Neuronal stem cell (in vitro differentiated cells): ENCODE data around the gene LHX4.
A peak's percentile ranks its signal among the peaks of the same experiment; 100 is the strongest.

ENCODE experiments used
- DNase-seq: peaks from one replicate; pipeline ENCODE4 v3.0.0-alpha.2; 2013; ENCODE audit warnings: low spot score
- H2AFZ ChIP-seq: one replicate; pipeline ENCODE4 v1.6.1; 2013; ENCODE audit warnings: mild to moderate bottlenecking, low read length, inconsistent platforms
- H2AK5ac ChIP-seq: 2 replicates; pipeline ENCODE4 v1.6.1; 2013; ENCODE audit warnings: low read depth, mild to moderate bottlenecking, inconsistent platforms, low read length, moderate library complexity, mixed read lengths
- H2BK120ac ChIP-seq: 2 replicates; pipeline ENCODE4 v1.6.1; 2013; ENCODE audit warnings: low read depth, mild to moderate bottlenecking, inconsistent platforms, low read length, moderate library complexity, mixed read lengths
- H2BK12ac ChIP-seq: one replicate; pipeline ENCODE4 v1.6.1; 2013; ENCODE audit warnings: low read length, inconsistent platforms
- H2BK15ac ChIP-seq: 2 replicates; pipeline ENCODE4 v1.6.1; 2013; ENCODE audit warnings: mild to moderate bottlenecking, low read length, inconsistent platforms, mixed read lengths
- H2BK5ac ChIP-seq: one replicate; pipeline ENCODE4 v1.6.1; 2013; ENCODE audit warnings: inconsistent platforms, mild to moderate bottlenecking, low read length, moderate library complexity
- H3K14ac ChIP-seq: one replicate; pipeline ENCODE4 v1.6.1; 2013; ENCODE audit warnings: low read length, inconsistent platforms
- H3K18ac ChIP-seq: 2 replicates; pipeline ENCODE4 v1.6.1; 2013; ENCODE audit warnings: low read length, inconsistent platforms
- H3K23ac ChIP-seq: 2 replicates; pipeline ENCODE4 v1.6.1; 2013; ENCODE audit warnings: low read depth, mild to moderate bottlenecking, mixed read lengths, low read length, inconsistent platforms; ENCODE audit not compliant: poor library complexity
- H3K27ac ChIP-seq: replicated peaks from 3 replicates; pipeline ENCODE4 v1.5.1; 2013; ENCODE audit warnings: low read length, inconsistent platforms
- H3K27me3 ChIP-seq, 3 experiments: 2 replicates each; pipeline ENCODE4 v1.6.1; 2013; ENCODE audit warnings: low read length in 3 of 3, mild to moderate bottlenecking in 2 of 3, inconsistent platforms in 1 of 3, low read depth in 1 of 3, mixed read lengths in 1 of 3, moderate library complexity in 1 of 3; ENCODE audit not compliant: control insufficient read depth in 3 of 3, insufficient read depth in 3 of 3
- H3K36me3 ChIP-seq, 2 donors: replicated peaks in 1 of 2; 2 replicates each; pipeline ENCODE4 v1.6.1; 2013; ENCODE audit warnings: low read length in 2 of 2; ENCODE audit not compliant: control insufficient read depth in 2 of 2, insufficient read depth in 2 of 2
- H3K4ac ChIP-seq: 2 replicates; pipeline ENCODE4 v1.6.1; 2013; ENCODE audit warnings: inconsistent platforms, mild to moderate bottlenecking, low read length, moderate library complexity
- H3K4me1 ChIP-seq, 2 donors: 1 replicate in 1 of 2; 2 replicates in 1 of 2; pipeline ENCODE4 v1.6.1; 2013; ENCODE audit warnings: low read length in 2 of 2, low read depth in 1 of 2; ENCODE audit not compliant: control insufficient read depth in 2 of 2, insufficient read depth in 1 of 2
- H3K4me2 ChIP-seq: one replicate; pipeline ENCODE4 v1.6.1; 2013; ENCODE audit warnings: mild to moderate bottlenecking, low read length, inconsistent platforms; ENCODE audit not compliant: insufficient read depth, poor library complexity, severe bottlenecking
- H3K4me3 ChIP-seq, 2 donors: 2 replicates each; pipeline ENCODE4 v1.5.1; 2013; ENCODE audit warnings: low read length in 2 of 2, mild to moderate bottlenecking in 2 of 2, inconsistent platforms in 1 of 2, moderate library complexity in 1 of 2
- H3K79me1 ChIP-seq: one replicate; pipeline ENCODE4 v1.6.1; 2013; ENCODE audit warnings: low read depth, mild to moderate bottlenecking, inconsistent platforms, low read length, moderate library complexity
- H3K9ac ChIP-seq: one replicate; pipeline ENCODE4 v1.6.1; 2013; ENCODE audit warnings: mild to moderate bottlenecking, low read depth, low read length, inconsistent platforms; ENCODE audit not compliant: poor library complexity
- H3K9me3 ChIP-seq, 2 donors: replicated peaks in 1 of 2; 2 replicates each; pipeline versions ENCODE3 to v1.6.1; 2013; ENCODE audit warnings: low read length in 2 of 2, mild to moderate bottlenecking in 2 of 2, inconsistent platforms in 1 of 2, low read depth in 1 of 2, mixed read lengths in 1 of 2, moderate library complexity in 1 of 2; ENCODE audit not compliant: control insufficient read depth in 2 of 2, insufficient read depth in 1 of 2
- H4K8ac ChIP-seq: one replicate; pipeline ENCODE4 v1.6.1; 2013; ENCODE audit warnings: low read depth, mild to moderate bottlenecking, inconsistent platforms, low read length, moderate library complexity
- H4K91ac ChIP-seq: one replicate; pipeline ENCODE4 v1.6.1; 2013; ENCODE audit warnings: low read length, low read depth, mild to moderate bottlenecking, inconsistent platforms; ENCODE audit not compliant: poor library complexity
- WGBS, 2 donors: extraction: QIAGEN DNeasy Blood & Tissue Kit; methylation state at CpG; one replicate each; pipeline ENCODE4 v1.1.7; 2013; ENCODE audit warnings: missing lambda C conversion rate in 2 of 2, mixed read lengths in 1 of 2; ENCODE audit not compliant: insufficient read length in 2 of 2, insufficient replicate concordance in 1 of 2; ENCODE audit errors: extremely low coverage in 2 of 2; 5-methylcytosine and 5-hydroxymethylcytosine counted together

The LHX4 gene

DNA sequence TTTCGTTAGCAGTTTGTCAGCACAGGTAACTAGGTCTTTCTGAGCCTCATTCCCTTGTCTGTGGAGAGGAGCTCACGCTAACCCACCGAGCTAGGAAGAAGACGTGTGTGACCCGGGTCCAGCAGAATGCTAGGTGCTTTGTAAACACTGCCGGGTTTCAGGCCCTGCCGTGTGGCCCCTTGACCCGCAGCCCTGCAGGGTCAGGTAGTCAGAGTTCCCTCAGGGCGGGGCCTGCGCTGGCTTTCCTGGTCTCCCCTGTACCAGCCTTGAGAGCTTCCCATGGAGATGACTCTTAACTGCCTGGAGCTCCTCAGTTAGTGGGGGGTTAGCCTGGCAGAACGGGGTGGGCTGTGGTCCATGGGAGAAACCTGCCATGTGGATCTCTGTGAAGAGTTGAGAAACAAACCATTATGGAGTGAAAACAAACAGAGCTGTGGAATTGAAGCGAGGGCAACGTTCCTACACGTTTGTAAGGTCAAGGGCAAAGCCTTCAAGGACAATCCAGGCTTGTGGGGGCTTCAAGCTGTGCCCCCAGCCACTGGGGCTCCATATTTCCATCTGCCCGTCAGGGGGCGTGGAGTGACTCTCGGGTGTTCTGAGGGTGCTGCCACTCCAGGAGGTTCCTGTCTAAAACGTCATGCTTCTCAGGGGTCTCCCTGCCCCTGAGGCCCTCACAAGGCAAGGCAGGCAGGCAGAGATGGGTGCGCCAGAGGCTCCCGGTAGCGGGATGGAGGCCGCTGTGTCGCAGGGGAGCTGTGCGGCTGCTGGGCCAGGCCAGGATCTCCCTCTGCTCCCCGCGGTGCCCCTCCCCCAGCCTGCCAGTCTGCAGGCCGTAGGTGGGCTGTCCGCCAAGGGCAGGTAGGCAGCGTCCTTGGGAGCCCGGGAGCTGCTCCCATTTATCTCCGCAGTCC is 23.8 kb downstream of the LHX4 start:
- H2AFZ ChIP-seq: no peak overlapping the region
- no CpG with 5 or more reads among the region's 31 CpGs for WGBS, 2 donors
- no peak overlapping the region for H2BK12ac ChIP-seq
- H3K18ac ChIP-seq: peak overlapping the region; percentile 71
- peak overlapping the region; percentile 33 for H2AK5ac ChIP-seq
- H3K36me3 ChIP-seq: no peaks in the 10 kb centered on the region
- H3K79me1 ChIP-seq: no peaks in the 10 kb centered on the region
- no peak overlapping the region for H2BK5ac ChIP-seq
- no peak overlapping the region for H3K27ac ChIP-seq
- no peak overlapping the region for H4K8ac ChIP-seq
- no peak overlapping the region for H3K9ac ChIP-seq
- H2BK120ac ChIP-seq: no peak overlapping the region
- peaks cover 0 to 4% of the 10 kb centered on the region in 2 donors for H3K4me1 ChIP-seq
- no peaks in the 10 kb centered on the region for H3K9me3 ChIP-seq
- no peak overlapping the region for H3K4ac ChIP-seq
- H3K23ac ChIP-seq: no peak overlapping the region
- H4K91ac ChIP-seq: no peak overlapping the region
- no peak overlapping the region for H2BK15ac ChIP-seq
- H3K27me3 ChIP-seq: peaks cover 0 to 38% (median 0%) of the 10 kb centered on the region in 3 experiments
- H3K4me2 ChIP-seq: no peak overlapping the region
- H3K14ac ChIP-seq: no peak overlapping the region
- no peak for DNase-seq
- peak overlapping the region in 1 of 2 donors; percentile 10 for H3K4me3 ChIP-seq

DNA sequence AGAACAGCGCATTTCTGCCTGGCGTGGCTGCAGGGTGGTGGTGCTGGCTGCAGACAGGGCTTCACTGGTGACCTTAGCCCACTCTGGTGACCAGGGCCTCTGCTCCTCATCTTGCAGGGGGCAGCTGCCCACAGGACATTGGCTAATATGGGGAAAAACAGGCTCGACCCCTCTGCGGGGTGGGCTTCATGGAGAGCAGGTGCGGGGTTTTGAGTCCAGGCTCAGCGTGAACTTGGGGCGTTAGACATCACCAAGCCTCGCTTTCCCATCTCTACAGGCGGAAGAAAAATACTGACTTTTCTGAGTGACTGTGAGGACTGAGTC is 24.4 kb downstream of the LHX4 start:
- no peak overlapping the region for H3K27ac ChIP-seq
- no peaks in the 10 kb centered on the region for H3K9me3 ChIP-seq
- H2BK12ac ChIP-seq: no peak overlapping the region
- H3K14ac ChIP-seq: no peak overlapping the region
- no peaks in the 10 kb centered on the region for H3K79me1 ChIP-seq
- peak overlapping the region; percentile 71 for H3K18ac ChIP-seq
- no peak overlapping the region for H3K23ac ChIP-seq
- no peak overlapping the region for H2BK5ac ChIP-seq
- peaks cover 0 to 4% of the 10 kb centered on the region in 2 donors for H3K4me1 ChIP-seq
- H2AFZ ChIP-seq: no peak overlapping the region
- no peak overlapping the region for H3K9ac ChIP-seq
- no peak overlapping the region for H3K4ac ChIP-seq
- H4K91ac ChIP-seq: no peak overlapping the region
- no peaks in the 10 kb centered on the region for H3K36me3 ChIP-seq
- no peak overlapping the region for H3K4me2 ChIP-seq
- no peak overlapping the region for H4K8ac ChIP-seq
- no peak overlapping the region for H2BK120ac ChIP-seq
- WGBS, 2 donors: no CpG with 5 or more reads among the region's 9 CpGs
- H3K4me3 ChIP-seq: no peak overlapping the region
- no peak overlapping the region for H2BK15ac ChIP-seq
- H3K27me3 ChIP-seq: peaks cover 0 to 38% (median 0%) of the 10 kb centered on the region in 3 experiments
- DNase-seq: no peak
- peak overlapping the region; percentile 33 for H2AK5ac ChIP-seq

DNA sequence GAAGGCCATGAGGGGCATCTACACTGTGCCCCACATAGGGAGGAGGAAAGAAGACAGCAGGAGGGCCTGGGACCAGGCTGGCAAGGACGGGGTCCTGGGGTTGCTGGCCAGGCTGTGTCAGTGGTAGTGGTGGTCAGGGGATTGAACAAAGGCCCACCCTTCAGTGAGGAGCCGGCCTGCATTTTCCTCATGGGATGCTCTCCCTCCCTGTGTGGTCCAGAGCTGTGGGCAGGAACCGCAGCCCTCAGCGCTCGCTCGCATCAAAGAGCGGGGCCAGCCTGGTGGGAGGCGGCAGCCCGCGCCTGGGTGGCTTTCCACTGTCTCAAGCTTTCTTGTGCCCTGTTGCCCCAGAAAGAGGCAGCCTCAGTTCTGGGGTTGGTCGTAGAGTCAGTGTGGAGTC is 24.8 kb downstream of the LHX4 start:
- H3K4ac ChIP-seq: no peak overlapping the region
- H2BK12ac ChIP-seq: no peak overlapping the region
- no peak overlapping the region for H3K18ac ChIP-seq
- no peaks in the 10 kb centered on the region for H3K9me3 ChIP-seq
- H3K9ac ChIP-seq: no peak overlapping the region
- no peak overlapping the region for H3K4me3 ChIP-seq
- H3K36me3 ChIP-seq: no peaks in the 10 kb centered on the region
- H3K27me3 ChIP-seq: peaks cover 0 to 38% (median 0%) of the 10 kb centered on the region in 3 experiments
- H2BK15ac ChIP-seq: no peak overlapping the region
- peak overlapping the region; percentile 45 for H3K23ac ChIP-seq
- H3K14ac ChIP-seq: no peak overlapping the region
- H4K8ac ChIP-seq: no peak overlapping the region
- H2AK5ac ChIP-seq: peak overlapping the region; percentile 33
- no peaks in the 10 kb centered on the region for H3K79me1 ChIP-seq
- H2BK120ac ChIP-seq: no peak overlapping the region
- DNase-seq: no peak
- H2BK5ac ChIP-seq: no peak overlapping the region
- no peak overlapping the region for H4K91ac ChIP-seq
- H2AFZ ChIP-seq: no peak overlapping the region
- peaks cover 0 to 2% of the 10 kb centered on the region in 2 donors for H3K4me1 ChIP-seq
- no peak overlapping the region for H3K27ac ChIP-seq
- no CpG with 5 or more reads among the region's 11 CpGs for WGBS, 2 donors
- H3K4me2 ChIP-seq: no peak overlapping the region

DNA sequence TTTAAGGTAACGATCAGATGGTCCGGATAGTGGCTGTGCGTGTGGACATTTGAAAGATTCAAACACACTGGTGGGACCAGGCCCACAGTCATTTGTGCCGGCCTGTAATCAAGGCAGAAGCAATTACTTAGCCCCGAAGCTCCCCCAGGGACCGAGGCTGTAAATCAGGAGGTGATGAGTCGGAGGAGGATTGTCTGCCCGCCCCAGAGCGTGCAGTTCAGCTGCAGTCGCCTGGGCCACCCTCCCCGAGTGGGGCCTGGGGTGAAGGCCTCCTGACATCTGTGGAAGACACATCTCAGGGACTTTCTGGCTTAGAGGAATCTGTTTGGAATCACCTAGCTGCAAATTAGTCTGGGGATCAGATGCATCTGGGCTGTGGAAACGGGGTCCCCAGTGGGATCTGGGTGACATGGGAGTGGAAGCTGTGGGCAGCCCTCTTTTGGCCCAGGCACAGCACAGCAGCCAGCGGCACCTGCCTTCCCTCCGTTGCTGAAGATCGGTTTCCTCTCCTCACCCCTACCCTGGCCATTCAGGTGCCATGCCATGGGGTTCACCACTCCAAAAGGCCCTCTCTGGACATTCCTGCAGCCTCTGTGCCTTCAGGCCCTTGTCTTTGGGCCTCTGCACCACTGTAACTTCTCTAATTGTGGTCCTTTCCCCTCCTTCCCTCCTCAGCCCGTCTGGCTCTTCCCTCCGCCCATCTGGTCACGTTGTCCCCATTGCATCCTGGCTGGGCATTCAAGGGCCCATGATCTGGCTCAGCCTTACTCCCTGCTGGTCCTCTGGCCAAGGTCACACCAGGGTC is 25.7 kb downstream of the LHX4 start:
- no peak for DNase-seq
- H2BK5ac ChIP-seq: no peak overlapping the region
- no peak overlapping the region for H4K91ac ChIP-seq
- H3K4me1 ChIP-seq: peaks cover 0 to 2% of the 10 kb centered on the region in 2 donors
- H3K27me3 ChIP-seq: peaks cover 0 to 44% (median 0%) of the 10 kb centered on the region in 3 experiments
- no peak overlapping the region for H4K8ac ChIP-seq
- no peak overlapping the region for H2AK5ac ChIP-seq
- H3K9ac ChIP-seq: no peak overlapping the region
- no peaks in the 10 kb centered on the region for H3K79me1 ChIP-seq
- no peak overlapping the region for H3K4me2 ChIP-seq
- no peaks in the 10 kb centered on the region for H3K36me3 ChIP-seq
- no peaks in the 10 kb centered on the region for H3K9me3 ChIP-seq
- no peak overlapping the region for H3K23ac ChIP-seq
- H2BK120ac ChIP-seq: no peak overlapping the region
- H2BK12ac ChIP-seq: no peak overlapping the region
- no CpG with 5 or more reads among the region's 18 CpGs for WGBS, 2 donors
- no peak overlapping the region for H3K14ac ChIP-seq
- peak overlapping the region; percentile 7 for H2AFZ ChIP-seq
- no peak overlapping the region for H3K27ac ChIP-seq
- no peak overlapping the region for H2BK15ac ChIP-seq
- H3K4ac ChIP-seq: no peak overlapping the region
- H3K4me3 ChIP-seq: no peak overlapping the region
- no peak overlapping the region for H3K18ac ChIP-seq
